Liver (tissue), 9 donors: ENCODE data around the gene PCNT. TPM values are rescaled to one million over a fixed set of nuclear protein-coding genes. Genes with fewer than 3 reads are reported as not detected.

Experiments used
- DNase-seq: peaks from one replicate; pipeline ENCODE4 v3.0.0-alpha.2; 2017; ENCODE audit warnings: low spot score
- H3K27ac ChIP-seq, 2 donors: one replicate each; pipeline ENCODE4 v1.7.0; 2013; ENCODE audit warnings: inconsistent platforms in 2 of 2, low read length in 2 of 2, control low read depth in 1 of 2, low read depth in 1 of 2, mild to moderate bottlenecking in 1 of 2
- H3K27me3 ChIP-seq, 4 donors: one replicate each; pipeline versions ENCODE4 v1.6.1 to v1.7.0; 2013; ENCODE audit warnings: low read length in 3 of 4, inconsistent platforms in 1 of 4, mild to moderate bottlenecking in 1 of 4, moderate library complexity in 1 of 4; ENCODE audit not compliant: control insufficient read depth in 4 of 4, insufficient read depth in 4 of 4
- H3K36me3 ChIP-seq, 4 donors: one replicate each; pipeline versions ENCODE4 v1.6.1 to v1.7.0; 2013; ENCODE audit warnings: low read length in 3 of 4, mild to moderate bottlenecking in 3 of 4, low read depth in 1 of 4, moderate library complexity in 1 of 4; ENCODE audit not compliant: control insufficient read depth in 4 of 4, insufficient read depth in 3 of 4
- H3K4me1 ChIP-seq, 4 donors: one replicate each; pipeline versions ENCODE4 v1.6.1 to v1.7.0; 2013; ENCODE audit warnings: low read length in 3 of 4, mild to moderate bottlenecking in 3 of 4, moderate library complexity in 1 of 4; ENCODE audit not compliant: control insufficient read depth in 4 of 4, insufficient read depth in 4 of 4
- H3K4me3 ChIP-seq, 3 donors: one replicate each; pipeline versions ENCODE4 v1.6.1 to v1.7.0; 2013; ENCODE audit warnings: low read length in 3 of 3, control low read depth in 1 of 3, low read depth in 1 of 3, mild to moderate bottlenecking in 1 of 3
- H3K9ac ChIP-seq, 2 donors: one replicate each; pipeline ENCODE4 v1.7.0; 2013; ENCODE audit warnings: low read length in 2 of 2, mild to moderate bottlenecking in 2 of 2, moderate library complexity in 2 of 2, control low read depth in 1 of 2, low read depth in 1 of 2
- H3K9me3 ChIP-seq, 4 donors: one replicate each; pipeline versions ENCODE4 v1.6.1 to v1.7.0; 2013; ENCODE audit warnings: low read length in 3 of 4; ENCODE audit not compliant: control insufficient read depth in 4 of 4
- ATF3 ChIP-seq: IDR thresholded peaks from 2 replicates; pipeline ENCODE4 v1.6.1; 2016; ENCODE audit warnings: antibody characterized with exemption
- CTCF ChIP-seq: fragments of 150-350 bp; IDR thresholded peaks from 2 replicates; pipeline ENCODE4 v1.5.1; 2017; ENCODE audit warnings: improper control_type of control experiment, low read depth, low read length; ENCODE audit not compliant: missing input control
- EGR1 ChIP-seq, 2 donors: IDR thresholded peaks; 2 replicates each; pipeline ENCODE4 v1.6.1; 2016 to 2018; ENCODE audit warnings: antibody characterized with exemption in 2 of 2, low read depth in 2 of 2
- GABPA ChIP-seq, 2 donors: IDR thresholded peaks in 1 of 2; conservative IDR thresholded peaks in 1 of 2; 2 replicates each; pipeline ENCODE4 v1.6.1; 2016; ENCODE audit warnings: antibody characterized with exemption in 2 of 2, mild to moderate bottlenecking in 1 of 2, moderate library complexity in 1 of 2
- HNF4A ChIP-seq, 2 donors: conservative IDR thresholded peaks; 2 replicates each; pipeline ENCODE4 v1.6.1; 2016; ENCODE audit warnings: antibody characterized with exemption in 2 of 2, mild to moderate bottlenecking in 2 of 2
- JUND ChIP-seq, 2 donors: IDR thresholded peaks; 2 replicates each; pipeline ENCODE4 v1.6.1; 2016; ENCODE audit warnings: antibody characterized with exemption in 2 of 2
- MAX ChIP-seq: IDR thresholded peaks from 2 replicates; pipeline ENCODE4 v1.6.1; 2016; ENCODE audit warnings: antibody characterized with exemption
- NR2F2 ChIP-seq: IDR thresholded peaks from 2 replicates; pipeline ENCODE4 v1.6.1; 2016; ENCODE audit warnings: antibody characterized with exemption
- RAD21 ChIP-seq, 2 donors: IDR thresholded peaks; 2 replicates each; pipeline ENCODE4 v1.6.1; 2016; ENCODE audit warnings: antibody characterized with exemption in 2 of 2, mild to moderate bottlenecking in 2 of 2
- SP1 ChIP-seq: IDR thresholded peaks from 2 replicates; pipeline ENCODE4 v1.6.1; 2018; ENCODE audit warnings: antibody characterized with exemption, mild to moderate bottlenecking
- YY1 ChIP-seq: IDR thresholded peaks from 2 replicates; pipeline ENCODE4 v1.6.1; 2016; ENCODE audit warnings: antibody characterized with exemption, mild to moderate bottlenecking
- WGBS: extraction: QIAGEN DNeasy Blood & Tissue Kit; methylation state at CpG from one replicate; pipeline ENCODE4 v1.1.7; 2013; 5-methylcytosine and 5-hydroxymethylcytosine counted together
- polyA plus RNA-seq, 2 donors: library from polyadenylated mRNA; stranded (reverse) in 1 of 2; unstranded in 1 of 2; fragments of 200-250 nt in 1 of 2; fragments of >200 nt in 1 of 2; fragmentation: Nextera tagmentation in 1 of 2; extraction: Ambion mirVana in 1 of 2; gene quantifications; one replicate each; pipeline versions ENCODE4 v1.2.1 to v1.2.3, GENCODE V29; 2013 to 2015
- total RNA-seq, 2 donors: library from RNA; depleted of rRNA; stranded (reverse); fragments of >200 nt; gene quantifications; one replicate each; pipeline ENCODE4 v1.2.3, GENCODE V29; 2014
- donor health status: healthy.
- donor health status: healthy.
- donor health status: healthy.
- donor health status: healthy.
- donor health status: healthy.

Gene PCNT
- total and polyA plus RNA-seq, 4 donors, result 6.7 to 36.8 (median 15.2) TPM

GRCh38 chr21:46325073-46325912 is 1.3 kb downstream of the PCNT start:
- H3K9me3 ChIP-seq, result no peaks in the 10 kb centered on the region
- WGBS, result 15% methylated on average over 43 of the region's 43 CpGs
- TF ChIP-seq CTCF (peak; percentile 5), RAD21 (IDR thresholded peaks at IDR 0.05) (peak in 1 of 2 donors; percentile 19), JUND (IDR thresholded peaks at IDR 0.05) (no peak), EGR1 (IDR thresholded peaks at IDR 0.05; ENCODE audit: low read depth in 2 of 2) (no peak), MAX (no peak), NR2F2 (no peak)
- H3K4me3 ChIP-seq, result peak overlapping the region; percentile 57 to 91 (median 87)
- peak; percentile 66 for DNase-seq
- peaks cover 0 to 6% (median 3%) of the 10 kb centered on the region in 4 donors for H3K36me3 ChIP-seq
- H3K9ac ChIP-seq, result peak overlapping the region in 1 of 2 donors; percentile 59
- H3K4me1 ChIP-seq, result peaks cover 3 to 27% (median 21%) of the 10 kb centered on the region in 4 donors
- H3K27me3 ChIP-seq, result no peaks in the 10 kb centered on the region
- H3K27ac ChIP-seq, result peak overlapping the region; percentile 36 to 40

- H3K4me3 ChIP-seq, result no peak overlapping the region
- H3K9ac ChIP-seq, result no peak overlapping the region
- peaks cover 3 to 27% (median 21%) of the 10 kb centered on the region in 4 donors for H3K4me1 ChIP-seq
- no peak for TF ChIP-seq SP1
- no peak for TF ChIP-seq CTCF
- TF ChIP-seq YY1, result no peak
- TF ChIP-seq GABPA (IDR thresholded peaks at IDR 0.05 in 1 of 2, conservative IDR thresholded peaks at IDR 0.05 in 1 of 2), result no peak
- TF ChIP-seq JUND (IDR thresholded peaks at IDR 0.05), result no peak
- no peak for TF ChIP-seq ATF3
- TF ChIP-seq HNF4A (conservative IDR thresholded peaks at IDR 0.05), result no peak
- WGBS, result 95% methylated on average over 15 of the region's 15 CpGs
- H3K36me3 ChIP-seq, result peaks cover 0 to 8% (median 5%) of the 10 kb centered on the region in 4 donors
- DNase-seq, result no peak
- H3K9me3 ChIP-seq, result no peaks in the 10 kb centered on the region
- H3K27ac ChIP-seq, result no peak overlapping the region
- H3K27me3 ChIP-seq, result no peaks in the 10 kb centered on the region
Observed at GRCh38 chr21:46326110-46326703, 2.3 kb downstream of the PCNT start.
